Vagina (tissue), 2 donors: ENCODE measurements around the gene ZAP70.

Source experiments
- CTCF ChIP-seq, 3 experiments: fragments of 450-650 bp in 2 of 3; fragments of 200-600 bp in 1 of 3; sonication (generic) in 1 of 3; IDR thresholded peaks; one replicate each; pipeline ENCODE4 v1.5.1; 2017 to 2019; ENCODE audit warnings: antibody characterized with exemption in 3 of 3, mild to moderate bottlenecking in 2 of 3, moderate library complexity in 2 of 3
- POLR2A ChIP-seq, 2 donors: fragments of 450-650 bp; IDR thresholded peaks; one replicate each; pipeline ENCODE4 v1.6.1; 2017; ENCODE audit warnings: antibody characterized with exemption in 2 of 2, mild to moderate bottlenecking in 2 of 2, moderate library complexity in 2 of 2

GRCh38 chr2:97779141-97779540 is 65.8 kb downstream of the ZAP70 start:
- TF ChIP-seq CTCF (IDR thresholded peaks at IDR 0.05) (no peak), POLR2A (IDR thresholded peaks at IDR 0.05) (no peak)
